GM12878 (cell line): ENCODE data around the gene PKHD1.

Experiments
- CTCF ChIP-seq, 3 experiments: IDR thresholded peaks in 2 of 3; conservative IDR thresholded peaks in 1 of 3; 2 replicates each; pipeline ENCODE4 v1.5.1; 2011; ENCODE audit warnings: low read depth in 3 of 3, low read length in 3 of 3, mild to moderate bottlenecking in 3 of 3, control low read depth in 2 of 3, moderate library complexity in 2 of 3, inconsistent platforms in 1 of 3, mixed read lengths in 1 of 3; ENCODE audit not compliant: control insufficient read depth in 2 of 3, insufficient read depth in 1 of 3; ENCODE audit errors: extremely low read depth in 1 of 3
- EZH2 ChIP-seq: IDR thresholded peaks from 2 replicates; pipeline ENCODE4 v1.6.1; 2012; ENCODE audit warnings: low read depth, mild to moderate bottlenecking, control low read depth, inconsistent platforms, low read length, borderline replicate concordance; ENCODE audit not compliant: control insufficient read depth
- FOXM1 ChIP-seq: IDR thresholded peaks from 2 replicates; pipeline ENCODE4 v1.6.1; 2012; ENCODE audit warnings: low read depth, mild to moderate bottlenecking, inconsistent platforms, low read length, moderate library complexity
- JUND ChIP-seq: IDR thresholded peaks from 2 replicates; pipeline ENCODE4 v1.6.1; 2012; ENCODE audit warnings: low read depth, mild to moderate bottlenecking, low read length, improper control_type of control experiment, moderate library complexity
- MTA2 ChIP-seq: fragments of 450-650 bp; IDR thresholded peaks from 2 replicates; pipeline ENCODE4 v1.6.1; 2016; ENCODE audit warnings: low read depth, mild to moderate bottlenecking, moderate library complexity
- POLR2AphosphoS2 ChIP-seq: IDR thresholded peaks from 2 replicates; pipeline ENCODE4 v1.6.1; 2011; ENCODE audit warnings: low read depth, mild to moderate bottlenecking, low read length, improper control_type of control experiment, moderate library complexity

- TF ChIP-seq MTA2 (no peak), CTCF (IDR thresholded peaks at IDR 0.05 in 2 of 3, conservative IDR thresholded peaks at IDR 0.05 in 1 of 3; ENCODE audit: control insufficient read depth in 2 of 3, extremely low read depth in 1 of 3, insufficient read depth in 1 of 3, low read depth in 3 of 3, low read length in 3 of 3) (no peak), EZH2 (no peak), JUND (no peak), FOXM1 (no peak), POLR2AphosphoS2 (no peak)
These were observed 64.7 kb downstream of the PKHD1 start for GRCh38 chr6:52022675-52023074.
